ENCODE data around the gene PTPRA. TPM values are rescaled to one million over a fixed set of nuclear protein-coding genes. Genes with fewer than 3 reads are reported as not detected.

PTPRA gene
- total RNA-seq, 2 experiments from 2014 or later, result 65.4 to 69.5 TPM

GRCh38 chr20:2890742-2891141, 17.5 kb downstream of the PTPRA start:
- intact Hi-C loops (cut with DNase I, micrococcal nuclease), result no loop called here
- Histone ChIP-seq H3K27me3 (ENCODE audit: control insufficient read depth in 1 of 2, insufficient read depth in 2 of 2, low read length in 2 of 2) (no peaks in the 10 kb centered on the region), H3K36me3 (ENCODE audit: insufficient read depth, low read length) (no peaks in the 10 kb centered on the region), H3K27ac (ENCODE audit: low read depth in 1 of 2, low read length in 2 of 2) (no peak overlapping the region), H3K4me1 (ENCODE audit: insufficient read depth, low read length) (peaks cover 5% of the 10 kb centered on the region), H3K9me3 (ENCODE audit: control insufficient read depth in 1 of 2, insufficient read depth in 1 of 2, low read length in 2 of 2) (peaks cover 0 to 12% of the 10 kb centered on the region in 2 experiments), H3K4me3 (ENCODE audit: low read length) (no peak overlapping the region)
- DNase-seq (no peak), ATAC-seq (ENCODE audit: poor library complexity) (no peak)
- Mint-ChIP-seq H3K4me3 (no peak overlapping the region), H3K36me3 (ENCODE audit: low read depth) (peaks cover 18% of the 10 kb centered on the region), H3K4me1 (ENCODE audit: low read depth) (peaks cover 56% of the 10 kb centered on the region), H3K9me3 (no peaks in the 10 kb centered on the region), H3K27me3 (no peaks in the 10 kb centered on the region), H3K27ac (peak overlapping the region; percentile 16)
- no peak for TF ChIP-seq CTCF (IDR thresholded peaks at IDR 0.05)
- ChIA-PET POLR2A (no interaction called here), CTCF (no interaction called here)

GRCh38 chr20:2891343-2891742, 18.1 kb downstream of the PTPRA start:
- ChIA-PET CTCF (no interaction called here), POLR2A (no interaction called here)
- no peak for TF ChIP-seq CTCF (IDR thresholded peaks at IDR 0.05)
- no peaks in the 10 kb centered on the region for H3K36me3 ChIP-seq (ENCODE audit: insufficient read depth, low read length)
- H3K4me3 ChIP-seq (ENCODE audit: low read length), result no peak overlapping the region
- peaks cover 56% of the 10 kb centered on the region for H3K4me1 Mint-ChIP-seq (ENCODE audit: low read depth)
- peak overlapping the region; percentile 16 for H3K27ac Mint-ChIP-seq
- no peaks in the 10 kb centered on the region for H3K9me3 Mint-ChIP-seq
- H3K4me1 ChIP-seq (ENCODE audit: insufficient read depth, low read length), result peaks cover 5% of the 10 kb centered on the region
- peaks cover 0 to 12% of the 10 kb centered on the region in 2 experiments for H3K9me3 ChIP-seq (ENCODE audit: control insufficient read depth in 1 of 2, insufficient read depth in 1 of 2, low read length in 2 of 2)
- ATAC-seq (ENCODE audit: poor library complexity) (no peak), DNase-seq (no peak)
- no peaks in the 10 kb centered on the region for H3K27me3 ChIP-seq (ENCODE audit: control insufficient read depth in 1 of 2, insufficient read depth in 2 of 2, low read length in 2 of 2)
- intact Hi-C loops (cut with DNase I, micrococcal nuclease), result no loop called here
- no peak overlapping the region for H3K4me3 Mint-ChIP-seq
- H3K27me3 Mint-ChIP-seq, result no peaks in the 10 kb centered on the region
- H3K36me3 Mint-ChIP-seq (ENCODE audit: low read depth), result peaks cover 19% of the 10 kb centered on the region
- no peak overlapping the region for H3K27ac ChIP-seq (ENCODE audit: low read depth in 1 of 2, low read length in 2 of 2)

- H3K27me3 ChIP-seq (ENCODE audit: control insufficient read depth in 1 of 2, insufficient read depth in 2 of 2, low read length in 2 of 2), result no peaks in the 10 kb centered on the region
- H3K4me1 Mint-ChIP-seq (ENCODE audit: low read depth), result peaks cover 59% of the 10 kb centered on the region
Measured at GRCh38 chr20:2892376-2892775, 19.1 kb downstream of the PTPRA start.

More at GRCh38 chr20:2892376-2892775, 19.1 kb downstream of the PTPRA start:
- no peak for TF ChIP-seq CTCF (IDR thresholded peaks at IDR 0.05)
- Mint-ChIP-seq H3K27ac (peak overlapping the region; percentile 18), H3K27me3 (no peaks in the 10 kb centered on the region), H3K9me3 (no peaks in the 10 kb centered on the region), H3K4me3 (no peak overlapping the region), H3K36me3 (ENCODE audit: low read depth) (peaks cover 23% of the 10 kb centered on the region)
- Histone ChIP-seq H3K9me3 (ENCODE audit: control insufficient read depth in 1 of 2, insufficient read depth in 1 of 2, low read length in 2 of 2) (peaks cover 0 to 12% of the 10 kb centered on the region in 2 experiments), H3K4me3 (ENCODE audit: low read length) (no peak overlapping the region), H3K27ac (ENCODE audit: low read depth in 1 of 2, low read length in 2 of 2) (no peak overlapping the region), H3K36me3 (ENCODE audit: insufficient read depth, low read length) (no peaks in the 10 kb centered on the region), H3K4me1 (ENCODE audit: insufficient read depth, low read length) (peaks cover 5% of the 10 kb centered on the region)
- intact Hi-C loops (cut with DNase I, micrococcal nuclease), result no loop called here
- CTCF ChIA-PET, result no interaction called here
- ATAC-seq (ENCODE audit: poor library complexity), result no peak
- no peak for DNase-seq
- POLR2A ChIA-PET, result no interaction called here

Data from CD4-positive, alpha-beta T cell (primary cell).